GM12892 (cell line): ENCODE results near the gene PYGO1.
"Not testable (repeated sequence)": the region's sequence is repeated elsewhere in the genome, so short reads cannot be mapped to it uniquely, and the experiment has no call there.

Experiments
- DNase-seq: peaks from one replicate; pipeline ENCODE4 v3.0.0; 2011; ENCODE audit not compliant: insufficient read length
- FAIRE-seq: peaks from 2 replicates; lab custom pipeline; 2011; peaks lifted over from hg19 to GRCh38; lab: Jason Lieb, UNC
- POLR2A ChIP-seq: IDR thresholded peaks from 2 replicates; pipeline ENCODE4 v1.6.1; 2011; ENCODE audit warnings: low read depth, low read length, control low read depth
- POLR2AphosphoS5 ChIP-seq: IDR thresholded peaks from 2 replicates; pipeline ENCODE4 v1.6.1; 2011; ENCODE audit warnings: low read depth, low read length, control low read depth
- TAF1 ChIP-seq: IDR thresholded peaks from 2 replicates; pipeline ENCODE4 v1.6.1; 2011; ENCODE audit warnings: low read depth, mild to moderate bottlenecking, control low read depth, low read length, borderline replicate concordance

Gene PYGO1

GRCh38 chr15:55606214-55606613 is 18.1 kb upstream of the PYGO1 start:
- TF ChIP-seq TAF1, result no peak
- no peak for TF ChIP-seq POLR2A
- no peak for TF ChIP-seq POLR2AphosphoS5
- no peak for DNase-seq
- no peak for FAIRE-seq

GRCh38 chr15:55601374-55601773 is 13.2 kb upstream of the PYGO1 start:
- FAIRE-seq, result no peak
- DNase-seq, result no peak
- TF ChIP-seq POLR2A, result no peak
- no peak for TF ChIP-seq POLR2AphosphoS5
- TF ChIP-seq TAF1, result no peak

- TF ChIP-seq POLR2AphosphoS5 (no peak), TAF1 (no peak)
- DNase-seq, result no peak
- no peak for FAIRE-seq
Measured at GRCh38 chr15:55599439-55599838, 11.3 kb upstream of the PYGO1 start.

- DNase-seq, FAIRE-seq: not testable (repeated sequence)
Measured at GRCh38 chr15:55593019-55593418, 4.9 kb upstream of the PYGO1 start.

GRCh38 chr15:55590788-55591187 is 2.6 kb upstream of the PYGO1 start:
- no peak for FAIRE-seq
- DNase-seq, result no peak
- TF ChIP-seq POLR2AphosphoS5 (no peak), TAF1 (no peak), POLR2A (no peak)

- DNase-seq, result no peak
- no peak for FAIRE-seq
- TF ChIP-seq POLR2A (no peak), TAF1 (no peak), POLR2AphosphoS5 (no peak)
Measured at GRCh38 chr15:55589287-55589686, 1.1 kb upstream of the PYGO1 start.

- FAIRE-seq (no peak), DNase-seq (no peak)
- no peak for TF ChIP-seq TAF1
- no peak for TF ChIP-seq POLR2A
- no peak for TF ChIP-seq POLR2AphosphoS5
Measured at GRCh38 chr15:55588815-55589115, 620 bp upstream of the PYGO1 start.

- FAIRE-seq (no peak), DNase-seq (peak; percentile 31)
- TF ChIP-seq POLR2AphosphoS5, result no peak
- TF ChIP-seq POLR2A, result no peak
- no peak for TF ChIP-seq TAF1
Measured at GRCh38 chr15:55587321-55588069, 650 bp downstream of the PYGO1 start.

GRCh38 chr15:55586808-55587207 is 1.3 kb downstream of the PYGO1 start:
- no peak for DNase-seq
- TF ChIP-seq POLR2AphosphoS5 (no peak), POLR2A (no peak), TAF1 (no peak)

GRCh38 chr15:55576943-55577342 is 11.2 kb downstream of the PYGO1 start:
- no peak for FAIRE-seq
- no peak for DNase-seq
- TF ChIP-seq TAF1 (no peak), POLR2AphosphoS5 (no peak), POLR2A (no peak)

More at GRCh38 chr15:55586808-55587207, 1.3 kb downstream of the PYGO1 start:
- FAIRE-seq, result no peak

- no peak for TF ChIP-seq POLR2AphosphoS5
- no peak for TF ChIP-seq POLR2A
- no peak for TF ChIP-seq TAF1
- no peak for FAIRE-seq
Measured at GRCh38 chr15:55574096-55574495, 14.0 kb downstream of the PYGO1 start.

GRCh38 chr15:55573224-55573623 is 14.9 kb downstream of the PYGO1 start:
- FAIRE-seq (no peak), DNase-seq (no peak)
- TF ChIP-seq POLR2AphosphoS5, result no peak
- no peak for TF ChIP-seq TAF1
- no peak for TF ChIP-seq POLR2A

More at GRCh38 chr15:55574096-55574495, 14.0 kb downstream of the PYGO1 start:
- DNase-seq, result no peak

GRCh38 chr15:55564347-55565145 is 23.6 kb downstream of the PYGO1 start:
- DNase-seq (no peak), FAIRE-seq (no peak)
- no peak for TF ChIP-seq POLR2A
- TF ChIP-seq TAF1, result no peak
- TF ChIP-seq POLR2AphosphoS5, result no peak
